NCI-H2196 treated with DMSO at 0.1 percent for 48 hours (cell line): Measurements from ENCODE around the gene IGFN1.

ENCODE experiments used
- DNase-seq: peaks from one replicate; lab custom pipeline; 2025; ENCODE audit not compliant: unreplicated experiment; lab: John Stamatoyannopoulos, UW

The IGFN1 gene

DNA sequence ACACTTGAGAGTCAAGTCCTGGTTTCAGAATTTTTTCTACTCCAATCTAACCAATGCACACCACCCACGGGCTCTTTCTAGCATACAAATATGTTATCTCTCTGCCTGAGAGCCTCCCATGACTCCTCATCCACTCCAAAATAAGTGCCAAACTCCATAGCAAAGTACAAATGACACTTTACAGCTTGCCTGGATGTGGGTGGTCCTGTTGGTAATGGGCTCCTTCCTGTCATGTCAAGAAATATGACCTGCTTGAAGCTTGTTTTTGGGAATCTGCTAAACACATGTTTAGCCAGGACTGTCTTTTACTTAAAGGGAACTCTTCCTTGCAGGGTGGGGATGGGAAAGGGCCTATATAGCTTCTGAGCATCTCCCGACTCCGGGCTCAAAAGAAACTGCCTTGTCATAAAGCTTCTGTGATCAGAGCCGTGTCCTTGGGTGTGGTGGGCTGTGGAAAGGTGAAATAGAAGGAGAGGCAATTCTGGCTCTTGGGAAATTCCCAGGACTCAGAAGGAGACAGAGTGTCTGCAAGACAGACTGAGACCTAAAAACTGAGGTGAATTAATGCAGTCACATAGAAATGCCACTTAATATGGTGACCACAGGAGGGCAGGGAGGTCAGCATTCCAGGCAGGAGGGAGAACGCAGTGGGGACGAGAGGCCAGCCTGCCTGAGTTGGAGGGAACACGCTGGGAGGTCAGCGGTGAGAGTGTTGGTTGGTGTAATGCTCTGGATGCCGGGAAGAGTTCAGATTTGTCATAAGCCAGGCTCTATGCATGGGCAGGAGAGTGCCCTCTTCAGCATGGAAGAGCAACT, 6.1 kb upstream of the IGFN1 start:
- peak; percentile 21 for DNase-seq

DNA sequence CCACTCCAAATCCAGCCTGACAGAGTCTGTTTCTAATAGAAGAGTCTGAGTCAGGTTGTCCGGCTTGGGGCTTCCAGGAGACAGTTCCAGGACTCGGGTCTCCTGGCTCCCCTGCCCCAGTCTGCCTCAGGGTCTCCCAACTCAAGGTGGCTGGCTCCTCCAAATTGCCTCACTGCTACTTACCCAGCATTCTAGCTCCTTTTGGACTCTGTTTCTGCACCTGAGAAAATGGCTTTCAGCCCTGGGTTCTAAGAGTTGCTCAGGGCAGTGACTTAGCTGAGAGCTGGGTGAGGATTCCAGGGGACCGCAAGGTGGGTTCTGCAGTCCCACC, 5.5 kb upstream of the IGFN1 start:
- DNase-seq: no peak

DNA sequence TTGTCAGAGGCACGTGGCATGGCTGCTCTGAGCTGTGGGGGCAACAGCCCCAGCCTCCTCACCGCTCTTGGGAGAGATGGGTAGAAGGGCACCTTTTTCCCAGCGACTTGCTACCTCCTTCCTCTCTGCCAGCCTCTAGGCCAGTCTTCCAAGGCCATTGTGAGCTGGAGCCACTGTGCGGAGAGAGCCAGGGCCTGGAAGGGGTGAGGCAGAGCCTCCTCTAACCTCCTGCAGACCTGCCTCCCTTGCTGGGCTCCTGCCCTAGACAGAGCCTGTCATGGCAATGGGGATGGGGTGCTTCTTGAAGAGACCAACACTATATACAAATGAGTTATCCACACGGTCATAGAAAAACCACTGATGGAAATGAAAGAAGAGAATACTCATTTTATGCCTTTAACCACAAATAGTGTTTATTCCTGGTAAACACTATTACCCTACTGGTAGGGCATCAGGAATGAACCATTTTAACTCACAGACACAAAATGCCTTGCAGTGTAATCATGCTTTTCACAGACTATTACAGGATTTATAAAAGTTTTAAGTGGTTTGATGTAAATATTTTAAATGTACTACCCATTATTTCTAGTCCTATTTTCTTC, 5.0 kb upstream of the IGFN1 start:
- DNase-seq: no peak

DNA sequence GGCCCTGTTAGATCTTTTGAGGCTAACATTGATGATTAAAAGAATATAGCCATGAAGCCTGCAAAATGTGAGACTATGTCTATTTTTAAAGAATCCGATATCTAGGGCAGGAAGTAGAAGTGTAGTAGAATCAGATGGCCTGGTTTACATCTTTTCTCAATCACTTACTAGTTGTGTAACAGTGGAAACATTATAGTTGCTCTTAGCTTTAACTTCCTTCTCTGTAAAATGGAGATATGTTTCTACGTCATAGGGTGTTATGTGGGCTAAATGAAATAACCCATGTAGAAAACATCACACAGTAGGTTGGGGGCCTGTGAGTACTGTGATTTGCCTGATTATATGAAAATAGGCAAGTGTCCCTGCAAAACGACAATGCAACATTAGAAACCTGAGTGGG, 4.4 kb upstream of the IGFN1 start:
- no peak for DNase-seq

DNA sequence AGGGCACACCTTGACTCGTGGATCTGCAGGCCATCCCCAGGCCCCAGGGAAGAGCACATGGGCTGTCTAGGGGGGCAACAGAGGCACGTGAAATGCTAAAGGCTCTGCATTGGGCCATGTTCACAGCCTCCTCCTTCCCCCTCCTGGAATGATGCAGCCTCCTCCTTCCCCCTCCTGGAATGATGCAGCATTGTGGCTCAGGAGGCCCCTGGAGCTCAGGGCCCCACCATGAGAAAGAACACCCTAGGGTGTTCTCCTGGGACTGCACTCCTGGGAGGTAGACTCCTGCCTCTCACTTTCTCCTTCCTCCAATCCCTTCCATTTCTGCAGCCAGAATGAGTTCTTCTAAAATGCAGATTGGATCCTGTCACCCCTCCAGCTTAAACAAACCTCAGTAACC, 1.5 kb upstream of the IGFN1 start:
- no peak for DNase-seq

DNA sequence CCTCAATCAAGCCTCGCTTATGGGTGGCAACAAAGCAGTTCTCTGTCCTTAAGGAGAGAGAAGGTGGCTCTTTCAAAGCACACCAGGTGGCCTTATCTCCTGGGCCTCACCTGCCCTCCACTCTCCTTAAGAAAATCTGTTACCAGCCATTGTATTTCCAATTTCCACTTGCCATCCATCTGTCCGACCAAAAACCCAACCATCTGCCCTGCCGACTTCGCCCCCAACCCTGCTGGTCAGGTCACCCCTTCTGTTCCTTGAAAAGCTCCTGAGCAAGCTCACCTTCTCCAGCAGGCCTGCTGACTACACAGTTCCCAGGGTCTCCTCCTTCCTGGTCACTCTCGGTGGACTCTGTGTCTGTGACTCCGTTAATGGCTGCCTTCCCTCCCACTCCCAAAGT, 619 bp upstream of the IGFN1 start:
- no peak for DNase-seq

DNA sequence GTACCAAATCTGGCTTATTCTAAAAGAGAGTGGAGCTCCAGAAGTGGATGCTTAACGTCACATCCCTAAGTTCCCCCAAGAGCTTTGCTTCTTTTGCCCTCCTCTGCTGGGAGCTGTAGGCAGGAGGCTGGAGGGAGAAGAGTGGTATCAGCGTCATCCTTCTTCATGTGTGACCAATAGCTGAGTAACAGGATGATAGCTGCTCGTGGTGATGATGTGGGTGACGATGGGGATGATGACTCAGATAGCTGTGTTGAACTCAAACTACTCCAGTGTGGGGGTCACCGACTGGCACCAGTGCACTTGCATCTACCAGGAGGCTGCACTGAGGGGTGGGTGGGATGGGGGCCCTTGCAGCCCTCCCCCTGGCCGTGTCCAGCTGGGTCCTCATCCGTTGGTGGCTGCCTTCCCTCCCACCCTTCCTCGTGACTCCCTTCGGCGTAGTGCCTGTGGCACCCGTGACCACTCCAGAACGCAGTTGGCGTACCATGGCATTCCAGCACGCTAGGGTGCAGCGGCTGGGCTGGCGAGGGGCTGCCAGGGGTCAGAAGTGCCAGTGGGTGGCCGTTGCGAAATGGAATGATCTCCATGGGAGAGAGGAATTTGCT, 1.1 kb downstream of the IGFN1 start:
- DNase-seq: no peak

DNA sequence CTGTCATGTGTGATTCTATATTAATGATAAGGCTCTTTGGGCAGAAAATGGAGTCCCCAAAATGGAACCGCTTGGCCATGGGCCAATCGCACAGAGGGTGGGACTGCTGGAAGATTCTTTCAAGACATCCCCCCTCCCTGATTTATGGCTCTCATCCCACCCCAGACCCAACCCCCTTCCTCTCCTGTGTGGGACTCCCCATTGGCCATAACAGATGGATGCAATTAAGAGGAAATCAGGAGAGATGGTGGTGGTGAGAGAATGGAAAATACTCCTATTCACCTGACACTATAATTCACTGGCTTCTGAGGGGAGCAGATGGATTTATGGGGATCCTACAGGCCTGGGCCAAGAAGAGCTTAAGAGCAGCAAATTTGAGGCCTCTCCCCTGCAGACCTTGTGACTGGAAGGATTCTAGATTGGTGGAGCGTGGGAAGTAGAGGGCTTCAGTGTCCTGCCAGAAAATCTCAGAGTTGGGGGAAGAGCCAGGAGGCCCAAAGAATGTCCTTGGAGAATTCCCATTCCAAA, 1.7 kb downstream of the IGFN1 start:
- DNase-seq: no peak

DNA sequence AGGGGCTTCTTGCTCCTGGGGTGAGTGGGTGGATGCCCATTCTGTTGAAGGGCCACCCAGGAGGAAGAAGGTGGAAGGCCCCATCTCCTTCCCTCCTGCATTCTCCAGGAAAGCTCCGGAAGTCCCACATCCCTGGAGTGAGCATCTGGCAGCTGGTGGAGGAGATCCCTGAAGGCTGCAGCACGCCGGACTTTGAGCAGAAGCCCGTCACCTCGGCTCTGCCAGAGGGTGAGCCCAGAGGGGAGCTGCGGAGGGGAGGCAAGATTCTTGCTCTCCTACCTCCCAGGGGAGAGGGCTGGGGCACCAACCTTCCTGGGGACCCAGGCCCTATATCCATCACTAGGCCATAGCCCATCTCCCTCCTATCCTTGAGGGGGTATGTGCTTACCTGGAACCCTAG, 3.4 kb downstream of the IGFN1 start:
- no peak for DNase-seq

DNA sequence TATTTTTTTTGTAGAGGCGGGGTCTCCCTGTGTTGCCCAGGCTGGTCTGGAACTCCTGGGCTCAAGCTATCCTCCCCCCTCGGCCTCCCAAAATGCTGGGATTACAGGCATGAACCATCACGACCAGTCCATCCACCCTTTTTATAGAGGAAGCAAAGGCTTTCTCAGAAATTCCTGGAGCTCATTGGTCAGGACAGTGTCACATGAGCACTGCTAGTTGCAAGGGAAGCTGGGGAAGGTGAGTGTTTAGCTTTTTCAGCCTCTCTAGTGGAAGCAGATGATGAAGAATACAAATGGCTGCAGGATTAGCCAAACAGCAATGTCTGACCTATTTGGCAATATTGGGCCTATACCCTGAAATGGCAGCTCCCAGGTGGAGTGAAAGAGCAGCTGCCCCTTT, 8.0 kb downstream of the IGFN1 start:
- no peak for DNase-seq

DNA sequence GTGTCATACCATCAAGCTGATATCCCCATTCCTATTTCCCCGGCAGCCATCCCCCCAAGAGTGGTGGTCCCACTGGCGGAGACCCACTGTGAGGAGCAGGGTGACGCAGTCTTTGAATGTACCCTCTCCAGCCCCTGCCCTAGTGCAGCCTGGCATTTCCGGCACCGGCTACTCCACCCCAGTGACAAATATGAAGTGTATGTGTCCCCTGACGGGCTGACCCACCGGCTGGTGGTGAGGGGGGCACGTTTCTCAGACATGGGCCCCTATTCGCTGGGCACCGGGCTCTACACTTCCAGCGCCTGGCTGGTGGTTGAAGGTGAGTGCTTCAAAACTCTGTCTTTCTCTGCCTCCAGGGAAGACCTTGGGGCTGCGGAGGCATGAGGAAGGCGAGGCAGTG, 14.4 kb downstream of the IGFN1 start:
- DNase-seq: no peak

DNA sequence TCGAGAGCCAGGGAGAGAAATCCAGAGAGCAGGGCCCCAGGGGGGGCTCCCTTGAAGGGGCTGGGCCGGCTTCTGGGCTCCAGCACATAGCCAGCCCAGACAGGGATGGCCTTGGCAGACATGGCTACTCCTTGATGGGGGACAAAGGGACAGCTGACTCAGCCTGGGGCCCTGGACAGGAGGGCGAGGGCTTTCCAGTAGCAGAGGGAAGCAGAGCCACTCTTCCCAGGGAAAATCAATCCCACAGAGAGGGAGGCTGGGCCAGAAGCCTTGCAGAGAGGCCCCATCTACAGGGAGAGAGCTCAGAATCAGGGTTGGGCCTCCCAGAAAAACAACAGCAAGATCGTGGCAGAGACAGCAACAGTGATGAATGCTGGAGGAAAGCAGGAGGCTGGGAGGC, 15.6 kb downstream of the IGFN1 start:
- no peak for DNase-seq

DNA sequence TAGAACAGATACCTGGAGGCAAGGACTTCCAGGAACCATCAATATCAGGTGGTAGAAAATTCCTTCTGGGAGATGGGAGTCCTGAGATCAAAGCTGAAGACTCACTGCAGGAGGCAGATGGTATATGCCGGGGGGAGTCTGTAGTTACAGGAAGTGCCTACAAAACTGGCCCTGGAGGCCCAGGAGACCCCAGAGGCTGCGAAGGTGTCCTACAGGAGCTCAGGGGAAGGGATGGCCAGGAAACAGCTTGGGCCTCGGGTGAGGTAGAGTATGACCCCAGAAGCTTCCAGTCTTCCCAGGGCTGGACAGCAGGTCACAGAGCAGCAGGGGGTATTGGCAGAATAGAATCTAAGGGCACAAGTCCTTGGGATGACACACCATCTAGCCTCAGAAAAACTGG, 16.4 kb downstream of the IGFN1 start:
- DNase-seq: no peak

DNA sequence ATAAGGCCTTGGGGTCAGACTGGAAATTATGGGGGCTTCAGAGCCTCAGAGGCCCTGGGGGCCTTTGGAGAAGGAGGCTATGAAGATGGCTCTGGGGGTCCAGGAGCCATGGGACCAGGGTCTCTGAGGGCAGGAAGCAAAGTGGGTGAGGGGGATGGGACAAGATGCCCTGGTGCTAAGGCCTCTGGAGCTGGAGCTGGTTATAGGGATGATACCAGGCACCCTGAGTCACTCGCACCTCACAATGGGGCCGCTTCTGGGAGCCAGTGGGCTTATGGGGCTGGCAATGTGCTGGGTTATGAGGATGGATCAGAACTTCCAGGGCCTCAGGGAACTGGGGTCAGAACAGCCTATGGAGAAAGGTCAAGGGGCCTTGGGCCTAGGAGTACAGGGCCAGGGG, 17.6 kb downstream of the IGFN1 start:
- DNase-seq: no peak

DNA sequence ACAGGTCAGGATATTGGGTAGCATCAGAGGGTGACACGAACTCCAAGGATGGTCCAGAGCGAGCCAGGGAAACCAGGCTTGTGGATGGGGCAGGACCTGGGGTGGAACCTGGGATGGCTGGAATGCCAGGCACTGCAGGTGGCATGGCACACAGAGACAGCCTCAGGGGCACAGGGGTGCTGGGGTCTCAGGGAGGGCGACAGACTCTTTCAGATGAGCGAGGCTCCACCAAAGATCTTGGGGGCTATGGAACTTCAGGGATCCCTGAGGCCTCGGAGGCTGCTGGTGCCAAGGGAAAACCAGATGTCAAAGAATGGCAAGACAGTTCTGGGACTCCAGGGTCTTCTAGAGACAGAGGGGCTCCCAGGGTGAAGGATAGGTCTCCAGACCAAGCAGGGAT, 21.4 kb downstream of the IGFN1 start:
- DNase-seq: no peak

DNA sequence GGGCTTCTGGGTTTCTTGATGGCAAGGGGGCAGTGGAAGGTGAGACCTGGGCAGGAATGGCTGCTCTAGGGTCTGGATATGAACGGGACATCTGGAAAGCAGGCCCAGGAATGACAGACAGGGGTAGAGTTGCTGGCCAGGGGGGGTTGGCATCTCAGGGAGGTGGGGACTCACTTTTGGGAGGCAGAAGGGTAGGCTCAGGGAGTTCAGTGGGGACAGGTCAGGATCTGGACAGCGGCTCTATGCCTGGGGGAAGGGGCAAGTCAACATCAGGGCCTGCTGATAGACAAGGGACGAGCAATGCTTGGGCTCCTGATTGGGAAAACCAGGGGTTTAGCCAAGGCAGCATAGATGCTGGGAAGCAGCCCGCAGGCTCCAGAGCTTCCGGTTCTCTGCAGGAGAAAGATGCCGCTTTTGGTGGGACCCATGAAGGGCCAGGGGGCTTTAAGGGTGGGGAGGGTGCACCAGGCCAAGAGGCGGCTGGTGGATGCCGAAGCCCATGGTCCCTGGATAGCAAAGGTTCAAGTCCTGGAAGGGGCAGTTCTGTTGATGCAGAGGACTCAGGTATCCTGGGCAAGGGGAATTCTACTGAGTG, 21.9 kb downstream of the IGFN1 start:
- DNase-seq: no peak

DNA sequence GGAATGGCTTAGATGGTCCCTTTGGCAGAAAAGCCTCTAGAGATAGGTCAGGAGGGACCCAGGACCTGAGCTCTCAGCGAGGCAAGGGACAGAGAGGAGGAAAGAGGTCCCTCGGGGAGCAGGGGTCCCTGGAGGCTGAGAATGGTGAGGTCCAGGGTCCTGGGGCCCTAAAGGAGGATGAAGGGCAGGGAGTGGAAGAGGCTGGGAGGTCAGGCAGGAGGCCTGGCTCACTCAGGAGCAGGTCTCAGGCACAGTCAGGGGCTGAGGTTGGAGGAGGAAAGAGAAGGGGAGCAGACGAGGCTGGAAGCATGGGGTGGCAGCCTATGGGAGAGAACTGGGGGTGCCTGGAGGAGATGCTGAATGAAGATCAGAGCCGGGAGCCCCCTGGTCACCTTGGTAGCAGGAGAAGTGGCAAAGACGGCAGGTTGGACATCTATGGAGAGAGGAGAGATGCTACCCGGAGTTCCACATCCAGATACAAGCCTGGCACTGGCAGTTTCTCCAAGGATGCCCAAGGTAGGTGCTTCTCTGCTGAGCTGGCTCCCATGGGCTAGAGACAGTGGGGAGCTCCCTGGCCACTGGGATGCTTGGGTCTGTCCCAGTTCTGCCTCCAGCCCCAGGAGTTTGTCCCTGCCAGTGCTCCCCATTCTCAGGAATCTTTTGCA, 22.6 kb downstream of the IGFN1 start:
- no peak for DNase-seq

DNA sequence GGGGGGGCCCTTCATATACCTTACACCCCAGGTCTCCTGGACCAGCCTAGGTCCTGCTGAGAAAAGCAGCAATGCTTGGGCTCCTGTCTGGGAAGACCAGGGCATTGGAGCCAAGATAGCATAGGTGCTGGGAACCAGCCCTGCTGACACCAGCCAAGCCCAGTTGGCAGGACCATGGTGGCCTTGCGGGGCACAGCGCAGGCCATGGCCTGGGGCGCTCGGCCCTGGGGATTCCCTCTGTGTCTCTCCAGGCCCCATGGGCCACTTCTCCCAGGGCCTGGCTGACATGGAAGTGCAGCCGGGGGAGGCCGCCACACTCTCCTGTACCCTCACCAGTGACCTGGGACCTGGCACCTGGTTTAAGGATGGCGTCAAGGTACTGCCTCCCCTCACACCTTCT, 23.3 kb downstream of the IGFN1 start:
- DNase-seq: no peak

DNA sequence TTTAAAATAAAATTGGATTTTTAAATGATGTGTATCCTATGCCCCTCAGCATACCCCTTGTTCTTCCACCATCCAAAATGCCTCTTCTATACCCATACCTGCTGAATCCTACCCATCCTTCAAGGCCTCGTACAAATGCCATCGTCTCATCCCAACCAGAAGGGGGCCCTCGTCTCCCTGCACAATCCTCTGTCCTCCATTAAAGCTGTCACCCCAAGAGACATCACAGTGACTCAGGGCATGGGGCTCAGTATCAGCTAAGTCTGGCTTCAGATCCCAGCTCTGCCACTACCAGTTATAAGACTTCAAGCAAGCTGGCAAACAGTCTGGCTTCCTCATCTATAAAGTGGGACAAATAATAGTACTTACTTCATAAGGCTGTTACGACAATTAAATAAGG, 23.8 kb downstream of the IGFN1 start:
- DNase-seq: no peak

DNA sequence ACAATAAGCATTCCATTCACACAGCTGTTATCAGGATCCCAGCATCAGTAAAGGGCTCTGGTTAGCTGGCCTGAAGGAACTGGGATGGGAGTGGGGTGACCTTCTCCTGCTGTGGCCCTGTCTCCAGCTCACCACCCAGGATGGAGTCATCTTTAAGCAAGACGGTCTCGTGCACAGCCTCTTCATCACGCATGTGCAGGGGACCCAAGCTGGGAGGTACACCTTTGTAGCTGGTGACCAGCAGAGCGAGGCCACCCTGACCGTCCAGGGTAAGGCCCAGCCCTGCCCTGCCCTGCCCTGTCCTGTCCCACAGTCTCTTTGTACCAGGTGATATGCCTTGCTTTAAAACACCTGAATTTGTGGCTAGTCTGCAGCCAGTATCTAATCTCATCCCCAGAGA, 24.3 kb downstream of the IGFN1 start:
- DNase-seq: no peak

DNA sequence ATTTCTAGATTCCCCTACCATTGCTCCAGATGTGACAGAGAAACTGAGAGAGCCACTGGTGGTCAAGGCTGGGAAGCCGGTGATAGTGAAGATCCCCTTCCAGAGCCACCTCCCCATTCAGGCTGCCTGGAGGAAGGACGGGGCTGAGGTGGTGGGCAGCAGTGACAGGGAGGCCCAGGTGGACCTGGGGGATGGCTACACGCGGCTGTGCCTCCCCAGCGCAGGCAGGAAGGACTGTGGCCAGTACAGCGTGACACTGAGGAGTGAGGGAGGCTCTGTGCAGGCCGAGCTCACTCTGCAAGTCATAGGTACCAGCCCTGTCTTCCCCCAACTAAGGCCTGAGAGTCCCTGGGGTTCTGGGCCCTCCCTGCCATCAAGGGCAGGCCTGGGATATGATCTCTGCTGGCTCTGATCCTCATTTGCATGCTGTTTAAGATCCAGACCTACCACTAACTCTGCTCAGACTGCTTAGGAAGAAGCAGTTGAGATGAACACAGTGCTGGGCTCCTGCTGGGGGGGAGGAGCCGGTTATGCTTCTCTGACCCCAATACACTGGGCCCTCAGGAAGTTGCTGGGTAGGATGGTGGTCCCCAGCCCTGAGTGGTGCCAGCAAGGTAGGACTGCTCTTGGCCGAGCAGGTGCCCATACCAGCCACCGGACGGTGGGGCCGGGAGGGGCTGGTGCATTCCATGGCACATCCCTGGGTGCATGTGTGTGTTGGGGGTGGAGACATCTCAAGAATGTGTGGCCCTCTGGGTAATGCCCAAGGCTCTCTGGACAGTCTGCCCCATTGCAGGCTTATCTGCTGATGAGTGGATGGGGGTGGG, 25.1 kb downstream of the IGFN1 start:
- no peak for DNase-seq
